ENCODE data around the gene IL10RA. TPM values are rescaled to one million over a fixed set of nuclear protein-coding genes. Genes with fewer than 3 reads are reported as not detected.

IL10RA gene
- total RNA-seq, 1 experiment from 2014 or later, result 0.41 TPM

DNA sequence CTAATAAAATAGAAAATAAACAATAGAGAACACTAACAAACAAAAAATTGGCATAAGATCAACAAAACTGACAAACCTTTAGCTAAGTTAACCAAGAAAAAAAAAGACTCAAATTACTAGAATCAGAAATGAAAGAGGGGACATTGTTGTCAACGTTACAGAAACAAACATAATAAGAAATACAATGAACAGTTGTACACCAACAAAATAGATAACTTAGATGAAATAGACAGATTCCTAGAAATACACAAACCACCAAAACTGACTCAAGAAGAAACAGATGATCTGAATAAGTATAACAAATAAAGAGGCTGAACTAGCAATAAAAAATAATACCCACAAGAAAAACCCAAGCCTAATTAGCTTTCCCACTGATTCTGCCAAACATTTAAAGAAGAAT, 55.9 kb downstream of the IL10RA start:
- no peak overlapping the region for H3K27ac ChIP-seq (ENCODE audit: low read length)
- no peaks in the 10 kb centered on the region for H3K4me1 ChIP-seq (ENCODE audit: control insufficient read depth, insufficient read depth, low read length)
- no peaks in the 10 kb centered on the region for H3K9me3 ChIP-seq (ENCODE audit: control insufficient read depth, insufficient read depth, low read depth, low read length)
- DNase-seq (ENCODE audit: low read depth, low spot score) (no peak), ATAC-seq (no peak)
- intact Hi-C loops (cut with micrococcal nuclease; ENCODE audit: unreplicated experiment) (no loop called here), in situ Hi-C loops (cut with HindIII; ENCODE audit: low pct_unique_long_range_greater_than_20kb, low sequenced_read_pairs) (no loop called here)
- CTCF ChIA-PET, result interaction anchor here (0.6 kb wide), 2 partner anchors 12 to 126 kb away, joined by 3 to 4 read pairs; no protein-coding TSS in a partner anchor
- TF ChIP-seq TCF7L2 (IDR thresholded peaks at IDR 0.05; ENCODE audit: low read depth, low read length) (no peak), SIN3A (IDR thresholded peaks at IDR 0.05; ENCODE audit: borderline replicate concordance, insufficient read depth, low read depth, low read length) (no peak), POLR2AphosphoS5 (IDR thresholded peaks at IDR 0.05; ENCODE audit: low read depth, low read length) (no peak)
- TF ChIP-seq, protein P1, sequence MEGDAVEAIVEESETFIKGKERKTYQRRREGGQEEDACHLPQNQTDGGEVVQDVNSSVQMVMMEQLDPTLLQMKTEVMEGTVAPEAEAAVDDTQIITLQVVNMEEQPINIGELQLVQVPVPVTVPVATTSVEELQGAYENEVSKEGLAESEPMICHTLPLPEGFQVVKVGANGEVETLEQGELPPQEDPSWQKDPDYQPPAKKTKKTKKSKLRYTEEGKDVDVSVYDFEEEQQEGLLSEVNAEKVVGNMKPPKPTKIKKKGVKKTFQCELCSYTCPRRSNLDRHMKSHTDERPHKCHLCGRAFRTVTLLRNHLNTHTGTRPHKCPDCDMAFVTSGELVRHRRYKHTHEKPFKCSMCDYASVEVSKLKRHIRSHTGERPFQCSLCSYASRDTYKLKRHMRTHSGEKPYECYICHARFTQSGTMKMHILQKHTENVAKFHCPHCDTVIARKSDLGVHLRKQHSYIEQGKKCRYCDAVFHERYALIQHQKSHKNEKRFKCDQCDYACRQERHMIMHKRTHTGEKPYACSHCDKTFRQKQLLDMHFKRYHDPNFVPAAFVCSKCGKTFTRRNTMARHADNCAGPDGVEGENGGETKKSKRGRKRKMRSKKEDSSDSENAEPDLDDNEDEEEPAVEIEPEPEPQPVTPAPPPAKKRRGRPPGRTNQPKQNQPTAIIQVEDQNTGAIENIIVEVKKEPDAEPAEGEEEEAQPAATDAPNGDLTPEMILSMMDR (IDR thresholded peaks at IDR 0.05), result no peak
- TF ChIP-seq, protein P2, sequence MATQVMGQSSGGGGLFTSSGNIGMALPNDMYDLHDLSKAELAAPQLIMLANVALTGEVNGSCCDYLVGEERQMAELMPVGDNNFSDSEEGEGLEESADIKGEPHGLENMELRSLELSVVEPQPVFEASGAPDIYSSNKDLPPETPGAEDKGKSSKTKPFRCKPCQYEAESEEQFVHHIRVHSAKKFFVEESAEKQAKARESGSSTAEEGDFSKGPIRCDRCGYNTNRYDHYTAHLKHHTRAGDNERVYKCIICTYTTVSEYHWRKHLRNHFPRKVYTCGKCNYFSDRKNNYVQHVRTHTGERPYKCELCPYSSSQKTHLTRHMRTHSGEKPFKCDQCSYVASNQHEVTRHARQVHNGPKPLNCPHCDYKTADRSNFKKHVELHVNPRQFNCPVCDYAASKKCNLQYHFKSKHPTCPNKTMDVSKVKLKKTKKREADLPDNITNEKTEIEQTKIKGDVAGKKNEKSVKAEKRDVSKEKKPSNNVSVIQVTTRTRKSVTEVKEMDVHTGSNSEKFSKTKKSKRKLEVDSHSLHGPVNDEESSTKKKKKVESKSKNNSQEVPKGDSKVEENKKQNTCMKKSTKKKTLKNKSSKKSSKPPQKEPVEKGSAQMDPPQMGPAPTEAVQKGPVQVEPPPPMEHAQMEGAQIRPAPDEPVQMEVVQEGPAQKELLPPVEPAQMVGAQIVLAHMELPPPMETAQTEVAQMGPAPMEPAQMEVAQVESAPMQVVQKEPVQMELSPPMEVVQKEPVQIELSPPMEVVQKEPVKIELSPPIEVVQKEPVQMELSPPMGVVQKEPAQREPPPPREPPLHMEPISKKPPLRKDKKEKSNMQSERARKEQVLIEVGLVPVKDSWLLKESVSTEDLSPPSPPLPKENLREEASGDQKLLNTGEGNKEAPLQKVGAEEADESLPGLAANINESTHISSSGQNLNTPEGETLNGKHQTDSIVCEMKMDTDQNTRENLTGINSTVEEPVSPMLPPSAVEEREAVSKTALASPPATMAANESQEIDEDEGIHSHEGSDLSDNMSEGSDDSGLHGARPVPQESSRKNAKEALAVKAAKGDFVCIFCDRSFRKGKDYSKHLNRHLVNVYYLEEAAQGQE (IDR thresholded peaks at IDR 0.05; ENCODE audit: insufficient read depth in 1 of 2, low read depth in 2 of 2, low read length in 1 of 2), result no peak
- no peaks in the 10 kb centered on the region for H3K36me3 ChIP-seq (ENCODE audit: control insufficient read depth, insufficient read depth, low read length)
- no TSS peak for BruUV-seq (replicated peaks)
- no peak overlapping the region for H3K4me3 ChIP-seq (ENCODE audit: low read depth in 2 of 2, low read length in 2 of 2)
- H3K27me3 ChIP-seq (ENCODE audit: control insufficient read depth, insufficient read depth, low read length), result peaks cover 35% of the 10 kb centered on the region
- POLR2A ChIA-PET, result no interaction called here

DNA sequence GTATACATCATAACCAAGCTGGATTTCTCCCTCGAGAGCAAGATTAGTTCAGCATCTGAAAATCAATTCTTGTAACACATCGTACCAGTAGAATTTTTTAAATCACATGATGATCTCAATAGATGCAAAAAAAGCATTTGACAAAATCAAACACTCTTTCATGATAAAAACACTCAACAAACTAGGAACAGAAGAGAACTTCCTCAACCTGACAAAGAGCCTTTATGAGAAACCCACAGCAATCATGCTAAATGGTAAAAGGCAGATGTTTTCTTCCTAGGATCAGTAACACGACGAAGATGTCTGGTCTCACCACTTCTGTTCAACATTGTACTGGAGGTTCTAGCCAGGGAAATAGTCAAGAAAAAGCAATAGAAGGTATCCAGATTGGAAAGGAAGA, 56.6 kb downstream of the IL10RA start:
- Histone ChIP-seq H3K4me1 (ENCODE audit: control insufficient read depth, insufficient read depth, low read length) (no peaks in the 10 kb centered on the region), H3K9me3 (ENCODE audit: control insufficient read depth, insufficient read depth, low read depth, low read length) (no peaks in the 10 kb centered on the region), H3K27me3 (ENCODE audit: control insufficient read depth, insufficient read depth, low read length) (peaks cover 39% of the 10 kb centered on the region), H3K27ac (ENCODE audit: low read length) (no peak overlapping the region), H3K4me3 (ENCODE audit: low read depth in 2 of 2, low read length in 2 of 2) (no peak overlapping the region), H3K36me3 (ENCODE audit: control insufficient read depth, insufficient read depth, low read length) (no peaks in the 10 kb centered on the region)
- intact Hi-C loops (cut with micrococcal nuclease; ENCODE audit: unreplicated experiment) (no loop called here), in situ Hi-C loops (cut with HindIII; ENCODE audit: low pct_unique_long_range_greater_than_20kb, low sequenced_read_pairs) (no loop called here)
- DNase-seq (ENCODE audit: low read depth, low spot score) (no peak), ATAC-seq (no peak)
- no TSS peak for BruUV-seq (replicated peaks)
- ChIA-PET POLR2A (no interaction called here), CTCF (no interaction called here)
- TF ChIP-seq, protein P1 (IDR thresholded peaks at IDR 0.05), result no peak
- TF ChIP-seq, protein P2 (IDR thresholded peaks at IDR 0.05; ENCODE audit: insufficient read depth in 1 of 2, low read depth in 2 of 2, low read length in 1 of 2), result no peak
- no peak for TF ChIP-seq POLR2AphosphoS5 (IDR thresholded peaks at IDR 0.05; ENCODE audit: low read depth, low read length)
- TF ChIP-seq TCF7L2 (IDR thresholded peaks at IDR 0.05; ENCODE audit: low read depth, low read length), result no peak
- TF ChIP-seq SIN3A (IDR thresholded peaks at IDR 0.05; ENCODE audit: borderline replicate concordance, insufficient read depth, low read depth, low read length), result no peak

Measured in Panc1 (cell line).